HepG2 (cell line): ENCODE measurements around the gene APBA3. TPM values are rescaled to one million over a fixed set of nuclear protein-coding genes. Genes with fewer than 3 reads are reported as not detected.
A peak's percentile ranks its signal among the peaks of the same experiment; 100 is the strongest.

Source experiments
- BORCS8-MEF2B ChIP-seq: sonication (generic); formaldehyde crosslinking; IDR thresholded peaks from 2 replicates; pipeline ENCODE4 v1.8.0; 2022; ENCODE audit warnings: mild to moderate bottlenecking, missing genetic modification reagents
- HOXA3 ChIP-seq: sonication (generic); formaldehyde crosslinking; IDR thresholded peaks from 2 replicates; pipeline ENCODE4 v1.5.0; 2020; ENCODE audit warnings: missing genetic modification reagents
- KLF6 ChIP-seq: IDR thresholded peaks from 2 replicates; pipeline ENCODE4 v1.8.0; 2016; ENCODE audit warnings: missing biosample characterization, missing genetic modification reagents
- MAX ChIP-seq: IDR thresholded peaks from 2 replicates; pipeline ENCODE4 v1.6.1; 2012; ENCODE audit warnings: inconsistent platforms
- PRDM15 ChIP-seq: sonication (generic); formaldehyde crosslinking; IDR thresholded peaks from 2 replicates; pipeline ENCODE4 v1.4.0; 2020; ENCODE audit warnings: missing genetic modification reagents
- SMC3 ChIP-seq: IDR thresholded peaks from 2 replicates; pipeline ENCODE4 v1.6.1; 2011; ENCODE audit warnings: low read length, improper control_type of control experiment
- TCF7L2 ChIP-seq: IDR thresholded peaks from 2 replicates; pipeline ENCODE4 v1.6.1; 2011; ENCODE audit warnings: mild to moderate bottlenecking, low read depth, low read length, moderate library complexity
- TEAD3 ChIP-seq: optimal IDR thresholded peaks from 2 replicates; pipeline ENCODE3; 2016; ENCODE audit warnings: borderline replicate concordance
- TFE3 ChIP-seq: IDR thresholded peaks from 2 replicates; pipeline ENCODE4 v1.6.1; 2016
- TRAFD1 ChIP-seq: sonication (generic); formaldehyde crosslinking; IDR thresholded peaks from 2 replicates; pipeline ENCODE4 v1.5.1; 2020; ENCODE audit warnings: missing genetic modification reagents, mild to moderate bottlenecking, borderline replicate concordance
- ZBTB34 ChIP-seq: sonication (generic); formaldehyde crosslinking; IDR thresholded peaks from 2 replicates; pipeline ENCODE4 v1.8.0; 2022; ENCODE audit warnings: mild to moderate bottlenecking, missing genetic modification reagents
- ZNF18 ChIP-seq: sonication (generic); formaldehyde crosslinking; IDR thresholded peaks from 2 replicates; pipeline ENCODE4 v1.8.0; 2022; ENCODE audit warnings: mild to moderate bottlenecking, missing genetic modification reagents; ENCODE audit not compliant: insufficient replicate concordance
- ZNF232 ChIP-seq: sonication (generic); formaldehyde crosslinking; IDR thresholded peaks from 2 replicates; pipeline ENCODE4 v1.4.0; 2020; ENCODE audit warnings: missing genetic modification reagents, borderline replicate concordance
- ZNF501 ChIP-seq: sonication (generic); formaldehyde crosslinking; IDR thresholded peaks from 2 replicates; pipeline ENCODE4 v1.5.1; 2020; ENCODE audit warnings: mild to moderate bottlenecking, moderate library complexity, missing genetic modification reagents
- ZNF678 ChIP-seq: sonication (generic); formaldehyde crosslinking; IDR thresholded peaks from 2 replicates; pipeline ENCODE4 v1.4.0; 2020; ENCODE audit warnings: mild to moderate bottlenecking, missing genetic modification reagents
- ZNF704 ChIP-seq: sonication (generic); formaldehyde crosslinking; IDR thresholded peaks from 2 replicates; pipeline ENCODE4 v1.8.1; 2023; ENCODE audit warnings: mild to moderate bottlenecking, inconsistent platforms, moderate library complexity, missing genetic modification reagents, borderline replicate concordance
- polyA plus RNA-seq, 8 experiments: library from polyadenylated mRNA; depleted of rRNA in 3 of 8; stranded (reverse) in 7 of 8; unstranded in 1 of 8; fragments of >200 nt; fragmentation: Illumina TruSeq in 4 of 8; extraction: Trizol in 4 of 8; gene quantifications; 2 replicates each; pipeline versions ENCODE4 v1.2.1 to v1.2.3, GENCODE V29; 2011 to 2016; ENCODE audit warnings: low read depth in 4 of 8, missing spikeins in 1 of 8, mixed read lengths in 1 of 8; ENCODE audit not compliant: insufficient read depth in 1 of 8
- total RNA-seq, 5 experiments: library from RNA; depleted of rRNA; stranded (reverse); fragments of >200 nt; fragmentation: Illumina TruSeq; extraction: Trizol; gene quantifications; 2 replicates each; pipeline ENCODE4 v1.2.3, GENCODE V29; 2016; ENCODE audit warnings: low read depth in 1 of 5

APBA3 gene
- total and polyA plus RNA-seq, 2 of the 13 experiments (the other 11 are each of a cell fraction or from before 2014, with no cell fraction given): 14.2 to 14.3 TPM

- no peak for TF ChIP-seq ZNF18 (CRISPR knock-in tag)
- 0 out of 2 replicates have a peak, but pooled peaks have one; percentile 55 for TF ChIP-seq BORCS8-MEF2B (CRISPR knock-in tag)
- TF ChIP-seq TFE3 (CRISPR knock-in tag): no peak
- TF ChIP-seq SMC3: no peak
- peak; percentile 42; the same call in 1 of the 2 replicates for TF ChIP-seq KLF6
- TF ChIP-seq MAX: peak; percentile 66
- no peak for TF ChIP-seq ZNF678 (CRISPR knock-in tag)
- TF ChIP-seq HOXA3: peak; percentile 74; the same call in 1 of the 2 replicates
- TF ChIP-seq TRAFD1 (CRISPR knock-in tag): no peak
- peak; percentile 60 for TF ChIP-seq TEAD3 (CRISPR knock-in tag)
- TF ChIP-seq ZNF704: 0 out of 2 replicates have a peak, but pooled peaks have one; percentile 41
- no peak for TF ChIP-seq TCF7L2
- peak; percentile 61; the same call in 1 of the 2 replicates for TF ChIP-seq ZNF501 (CRISPR knock-in tag)
- no peak for TF ChIP-seq ZBTB34 (CRISPR knock-in tag)
- peak; percentile 51; the same call in 1 of the 2 replicates for TF ChIP-seq ZNF232 (CRISPR knock-in tag)
- TF ChIP-seq PRDM15 (CRISPR knock-in tag): peak; percentile 100
These were observed 40.2 kb downstream of the APBA3 start (continued) for GRCh38 chr19:3721131-3721886.
